Stimulated activated naive CD8-positive, alpha-beta T cell treated with anti-CD3 and anti-CD28 coated beads, Interleukin-15, Interleukin-2, amounts not matched to agents 100 U/mL and 50 U/mL, for 24 hours (primary cell): ENCODE measurements around the gene CTSF.
"Not testable (repeated sequence)": the region's sequence is repeated elsewhere in the genome, so short reads cannot be mapped to it uniquely, and the experiment has no call there.

ENCODE experiments used
- ATAC-seq: fragments of 150-1000 bp; cut with Tn5 transposase; one replicate; pipeline ENCODE4 v1.10.0; 2021
- DNase-seq: peaks from one replicate; pipeline ENCODE4 v3.0.0; 2021

CTSF gene

GRCh38 chr11:66559142-66559865 lies 9.1 kb downstream of the CTSF start:
- DNase-seq (peak; percentile 38), ATAC-seq (no peak)

- ATAC-seq (no peak), DNase-seq (no peak)
Measured at GRCh38 chr11:66557733-66558326, 10.6 kb downstream of the CTSF start.

DNA sequence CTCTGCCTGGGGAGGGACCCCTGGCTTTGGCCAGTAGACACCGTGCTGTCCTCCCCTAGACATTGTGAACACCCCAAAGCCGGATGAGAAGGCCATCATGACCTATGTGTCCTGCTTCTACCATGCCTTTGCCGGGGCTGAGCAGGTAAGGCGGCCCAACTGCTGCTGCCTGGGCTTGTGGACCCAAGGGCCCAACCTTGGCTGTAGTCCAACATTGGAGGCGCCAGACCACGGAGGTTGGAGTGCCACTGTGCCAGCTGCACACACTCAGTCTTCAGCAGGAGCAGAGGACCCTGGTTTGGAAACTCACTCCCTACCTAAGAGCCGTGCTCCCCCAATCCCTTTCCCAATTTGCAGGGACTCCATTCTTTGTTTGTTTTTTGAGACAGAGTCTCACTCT lies 12.3 kb downstream of the CTSF start:
- ATAC-seq (no peak), DNase-seq (no peak)

- ATAC-seq (no peak), DNase-seq (no peak)
Measured at GRCh38 chr11:66555416-66555815, 13.0 kb downstream of the CTSF start.

- ATAC-seq, result no peak
Measured at GRCh38 chr11:66554602-66555001, 13.8 kb downstream of the CTSF start.

DNA sequence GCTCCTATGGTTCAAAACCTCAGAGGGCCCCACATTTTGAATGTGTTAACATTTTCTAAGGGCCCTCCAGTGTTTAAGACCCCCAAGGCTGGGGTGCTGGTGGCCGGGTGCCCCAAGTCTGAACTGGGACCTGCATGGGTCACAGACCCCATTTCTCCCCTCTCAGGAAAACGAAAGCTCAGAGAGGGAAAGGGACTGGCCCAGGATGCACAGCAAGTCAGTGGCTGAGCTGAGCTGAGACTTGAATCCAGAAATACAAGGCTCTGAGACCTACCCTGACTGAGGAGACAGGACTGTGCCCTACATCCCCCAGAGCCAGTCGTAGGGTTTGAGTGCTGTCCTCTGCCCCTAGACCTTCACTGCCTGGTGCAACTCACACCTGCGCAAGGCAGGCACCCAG lies 17.5 kb downstream of the CTSF start:
- ATAC-seq (no peak), DNase-seq (no peak)

More at GRCh38 chr11:66554602-66555001, 13.8 kb downstream of the CTSF start:
- no peak for DNase-seq

DNA sequence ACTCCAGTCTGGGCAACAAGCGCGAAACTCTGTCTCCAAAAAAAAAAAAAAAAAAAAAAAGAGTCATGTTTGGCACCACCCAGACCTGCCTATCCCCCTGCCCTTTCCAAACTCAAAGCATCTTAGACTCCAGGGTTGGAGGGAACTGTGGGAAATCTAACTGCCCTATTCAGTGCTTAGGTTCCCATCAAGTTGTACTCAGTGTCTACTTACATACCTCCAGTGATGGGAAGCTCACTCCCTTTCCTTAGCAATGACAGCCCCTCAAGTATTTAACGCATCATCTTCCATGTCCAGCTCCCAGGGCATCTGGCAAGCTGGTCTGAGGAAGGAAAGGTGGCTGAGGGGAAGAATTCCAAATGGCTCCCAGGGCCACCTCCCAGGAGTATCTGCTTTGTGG lies 18.7 kb downstream of the CTSF start:
- ATAC-seq, result no peak
- no peak for DNase-seq

GRCh38 chr11:66548774-66549630 lies 19.4 kb downstream of the CTSF start:
- DNase-seq, result no peak
- ATAC-seq, result no peak

- DNase-seq, result no peak
- no peak for ATAC-seq
Measured at GRCh38 chr11:66548041-66548440, 20.4 kb downstream of the CTSF start.

- no peak for DNase-seq
- ATAC-seq, result no peak
Measured at GRCh38 chr11:66547662-66548009, 20.8 kb downstream of the CTSF start.

- no peak for DNase-seq
- ATAC-seq, result no peak
Measured at GRCh38 chr11:66546966-66547661, 21.3 kb downstream of the CTSF start.

GRCh38 chr11:66546368-66546965 lies 21.9 kb downstream of the CTSF start, which contains the start of gene ACTN3:
ACTN3 (plus strand) TSS chr11:66546903; CDS start chr11:66546938, 35 bp downstream.
- DNase-seq, result peak; percentile 27
- no peak for ATAC-seq

DNA sequence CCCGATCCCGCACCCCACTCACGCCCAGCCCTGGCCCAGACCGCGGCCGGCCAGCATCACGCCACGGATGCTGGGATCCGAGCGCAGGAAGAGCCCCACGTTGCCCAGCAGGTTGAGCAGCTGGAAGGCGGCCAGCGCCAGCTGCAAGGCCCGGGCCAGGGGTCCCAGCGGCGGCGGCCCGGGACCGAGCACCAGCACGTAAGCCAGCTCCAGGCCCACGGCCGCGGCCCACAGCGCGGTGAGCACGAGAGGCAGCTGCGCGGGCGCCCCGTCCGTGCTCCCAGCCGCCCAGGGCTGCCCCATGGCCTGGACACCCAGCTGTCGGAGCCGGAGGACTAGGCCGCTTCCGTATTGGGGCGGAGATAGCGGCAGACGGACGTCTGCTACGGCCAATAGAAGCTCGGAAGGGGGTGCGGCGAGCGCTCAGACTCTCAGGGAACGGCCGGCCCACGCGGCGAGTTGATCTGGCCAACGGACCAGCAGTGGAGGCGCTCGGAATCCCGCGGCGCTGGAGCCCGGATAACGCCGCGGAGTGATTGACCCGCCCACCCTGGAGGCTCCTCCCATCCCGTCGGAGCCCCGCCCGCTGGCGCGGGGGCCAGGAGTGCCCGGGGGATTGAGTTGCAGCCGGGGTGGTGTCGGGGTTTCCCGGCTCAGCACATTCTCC lies 22.6 kb downstream of the CTSF start, which contains the start of gene ZDHHC24:
Gene ZDHHC24, minus strand, starts transcription at position 348 of the 667 bp plus-strand sequence. Its CDS starts 45 bp downstream, at position 303.
- peak; percentile 94 for DNase-seq
- peak; percentile 92 for ATAC-seq

DNA sequence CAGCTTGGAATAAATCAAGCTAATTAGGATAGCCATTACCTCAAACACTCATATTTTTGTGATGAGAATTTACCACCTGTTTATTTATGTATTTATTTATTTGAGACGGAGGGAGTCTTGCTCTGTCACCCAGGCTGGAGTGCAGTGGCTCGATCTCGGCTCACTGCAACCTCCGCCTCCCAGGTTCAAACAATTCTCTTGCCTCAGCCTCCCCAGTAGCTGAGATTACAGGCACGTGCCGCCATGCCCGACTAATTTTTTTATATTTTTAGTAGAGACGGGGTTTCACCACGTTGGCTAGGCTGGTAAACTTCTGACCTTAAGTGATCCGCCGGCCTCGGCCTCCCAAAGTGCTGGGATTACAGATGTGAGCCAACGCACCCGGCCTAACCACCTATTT lies 23.5 kb downstream of the CTSF start:
- not testable (repeated sequence) for ATAC-seq, DNase-seq

- ATAC-seq, result peak; percentile 41
- peak; percentile 73 for DNase-seq
Measured at GRCh38 chr11:66543263-66544107, 24.9 kb downstream of the CTSF start.

DNA sequence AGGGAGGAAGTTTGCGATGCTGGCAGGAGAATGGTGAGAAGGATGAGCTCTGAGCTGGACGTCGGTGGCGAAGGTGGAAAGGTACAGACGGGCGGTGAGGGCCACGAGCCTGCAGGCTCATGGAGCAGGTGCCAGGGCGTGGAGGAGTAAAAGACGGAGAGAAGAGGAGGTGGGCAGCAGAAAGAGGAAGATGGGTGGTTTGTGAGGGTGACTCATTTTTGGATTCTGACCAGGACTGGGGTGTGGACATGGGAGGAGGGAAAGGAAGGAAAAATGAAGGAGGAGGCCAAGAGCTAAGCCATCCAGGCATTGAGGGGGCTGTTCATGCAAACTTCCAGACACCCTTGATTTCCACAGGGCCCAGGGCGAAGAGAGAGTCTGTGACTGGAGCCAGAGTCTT lies 26.0 kb downstream of the CTSF start:
- no peak for ATAC-seq
- no peak for DNase-seq

DNA sequence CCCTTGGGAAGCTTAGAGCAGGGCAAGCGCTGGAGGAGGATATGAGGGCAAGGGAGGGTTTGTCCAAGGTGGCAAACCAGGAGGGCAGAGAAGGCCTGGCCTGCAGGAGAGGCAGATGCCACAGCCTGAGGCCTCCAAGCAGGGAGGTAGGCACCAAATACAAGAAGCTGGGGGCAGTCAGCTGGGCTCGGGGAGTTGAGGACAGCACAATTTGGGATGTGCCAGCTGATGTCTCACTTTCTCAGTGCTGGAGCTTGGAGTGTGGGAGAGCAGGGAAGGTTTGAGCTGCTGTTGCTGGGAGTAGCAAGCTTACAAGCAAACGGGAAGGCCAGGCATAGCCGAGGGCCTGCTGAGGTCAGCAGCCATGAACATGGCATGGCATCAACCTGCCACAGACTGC lies 26.5 kb downstream of the CTSF start:
- ATAC-seq, result no peak
- no peak for DNase-seq

DNA sequence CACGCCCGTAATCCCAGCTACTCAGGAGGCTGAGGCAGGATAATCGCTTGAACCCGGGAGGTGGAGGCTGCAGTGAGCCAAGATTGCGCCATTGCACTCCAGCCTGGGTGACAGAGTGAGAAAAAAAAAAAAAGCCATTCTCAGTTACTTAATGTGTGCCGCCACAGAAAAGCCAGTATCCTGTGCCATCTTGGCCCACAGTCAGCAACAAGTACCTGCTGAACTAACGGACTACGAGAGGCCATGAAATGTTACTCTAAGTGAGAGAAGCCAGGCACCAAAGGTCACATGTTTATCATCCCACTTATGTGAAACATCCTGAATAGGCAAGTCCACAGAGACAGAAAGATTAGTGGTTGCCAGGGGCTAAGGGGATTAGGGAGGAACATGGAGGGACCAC lies 27.8 kb downstream of the CTSF start:
- ATAC-seq, DNase-seq: not testable (repeated sequence)

- DNase-seq (no peak), ATAC-seq (no peak)
Measured at GRCh38 chr11:66539870-66540213, 28.6 kb downstream of the CTSF start.

- ATAC-seq (no peak), DNase-seq (no peak)
Measured at GRCh38 chr11:66539170-66539869, 29.1 kb downstream of the CTSF start.
